GM23338 (cell line): ENCODE measurements around the gene RFX4. TPM values are rescaled to one million over a fixed set of nuclear protein-coding genes. Genes with fewer than 3 reads are reported as not detected.
A peak's percentile ranks its signal among the peaks of the same experiment; 100 is the strongest.

Source experiments
- ATAC-seq: fragments of 200-7000 bp; cut with Tn5 transposase; 3 replicates; pipeline ENCODE4 v1.9.1; 2020
- DNase-seq: peaks from one replicate; pipeline ENCODE4 v3.0.0-alpha.2; 2015; ENCODE audit warnings: low spot score
- H2AFZ ChIP-seq: fragments of 200-600 bp; sonication (generic); 2 replicates; pipeline ENCODE4 v1.8.0; 2016; ENCODE audit warnings: antibody characterized with exemption, mild to moderate bottlenecking, moderate library complexity
- H3F3A ChIP-seq: fragments of 200-600 bp; sonication (generic); replicated peaks from 2 replicates; pipeline ENCODE4 v1.8.0; 2017; ENCODE audit warnings: antibody characterized with exemption, mixed run types, low read depth
- H3K27ac ChIP-seq: fragments of 200-600 bp; sonication (generic); 2 replicates; pipeline ENCODE4 v1.6.1; 2016; ENCODE audit warnings: low read depth
- H3K27me3 ChIP-seq: fragments of 200-600 bp; sonication (generic); 2 replicates; pipeline ENCODE4 v1.8.0; 2016; ENCODE audit warnings: mild to moderate bottlenecking, mixed run types, moderate library complexity; ENCODE audit not compliant: insufficient read depth
- H3K36me3 ChIP-seq: fragments of 200-600 bp; sonication (generic); 2 replicates; pipeline ENCODE4 v1.8.0; 2016; ENCODE audit warnings: mild to moderate bottlenecking; ENCODE audit not compliant: insufficient read depth
- H3K4me1 ChIP-seq: fragments of 200-600 bp; sonication (generic); 2 replicates; pipeline ENCODE4 v1.8.0; 2016; ENCODE audit warnings: mild to moderate bottlenecking, moderate library complexity; ENCODE audit not compliant: insufficient read depth
- H3K4me2 ChIP-seq: fragments of 200-600 bp; sonication (generic); 2 replicates; pipeline ENCODE4 v1.7.1; 2017; ENCODE audit warnings: mixed run types
- H3K4me3 ChIP-seq: fragments of 200-600 bp; sonication (generic); 2 replicates; pipeline ENCODE4 v1.6.1; 2016; ENCODE audit warnings: mixed run types
- H3K79me2 ChIP-seq: fragments of 200-600 bp; sonication (generic); replicated peaks from 2 replicates; pipeline ENCODE4 v1.8.0; 2017; ENCODE audit warnings: mild to moderate bottlenecking; ENCODE audit not compliant: insufficient read depth
- H3K9me2 ChIP-seq: fragments of 200-600 bp; sonication (generic); 2 replicates; pipeline ENCODE4 v1.8.0; 2017; ENCODE audit not compliant: insufficient read depth
- H4K20me1 ChIP-seq: fragments of 200-600 bp; sonication (generic); replicated peaks from 2 replicates; pipeline ENCODE4 v1.8.0; 2017; ENCODE audit warnings: mild to moderate bottlenecking; ENCODE audit not compliant: insufficient read depth
- H3K27ac Mint-ChIP-seq: 2 replicates; pipeline ENCODE4 v1.8.0; 2020; ENCODE audit warnings: inconsistent platforms, mild to moderate bottlenecking, moderate library complexity, mixed read lengths
- H3K27me3 Mint-ChIP-seq: 3 replicates; pipeline ENCODE4 v1.8.0; 2022; ENCODE audit warnings: low read depth, mild to moderate bottlenecking, moderate library complexity, mixed read lengths, inconsistent platforms; ENCODE audit not compliant: insufficient read depth, poor library complexity
- H3K36me3 Mint-ChIP-seq: 3 replicates; pipeline ENCODE4 v1.8.0; 2021; ENCODE audit warnings: low read depth, mild to moderate bottlenecking, inconsistent platforms, moderate library complexity, mixed read lengths
- H3K4me1 Mint-ChIP-seq: 3 replicates; pipeline ENCODE4 v1.8.0; 2020; ENCODE audit warnings: mild to moderate bottlenecking, inconsistent platforms, mixed read lengths
- H3K4me3 Mint-ChIP-seq: 3 replicates; pipeline ENCODE4 v1.8.0; 2021; ENCODE audit warnings: moderate library complexity, mild to moderate bottlenecking, inconsistent platforms, mixed read lengths
- H3K9me3 Mint-ChIP-seq: 3 replicates; pipeline ENCODE4 v1.8.0; 2020; ENCODE audit warnings: moderate library complexity, mild to moderate bottlenecking, inconsistent platforms, mixed read lengths
- CREB1 ChIP-seq: fragments of 250-450 bp; sonication (Bioruptor Pico); IDR thresholded peaks from 2 replicates; pipeline ENCODE4 v1.5.0; 2020; ENCODE audit warnings: low read depth, mild to moderate bottlenecking, moderate library complexity
- CTCF ChIP-seq, 2 experiments: fragments of 200-600 bp in 1 of 2; sonication (generic) in 1 of 2; conservative IDR thresholded peaks; 2 replicates each; pipeline versions ENCODE4 v1.5.1 to v1.6.1; 2016 to 2017; ENCODE audit warnings: antibody characterized with exemption in 2 of 2, low read depth in 2 of 2, mild to moderate bottlenecking in 2 of 2, moderate library complexity in 1 of 2
- ETS1 ChIP-seq: IDR thresholded peaks from 2 replicates; pipeline ENCODE4 v1.6.1; 2016; ENCODE audit warnings: antibody characterized with exemption
- EZH2phosphoT487 ChIP-seq: fragments of 200-600 bp; sonication (generic); IDR thresholded peaks from one replicate; pipeline ENCODE4 v1.8.1; 2018; ENCODE audit warnings: antibody characterized with exemption; ENCODE audit not compliant: unreplicated experiment
- JUNB ChIP-seq: IDR thresholded peaks from one replicate; pipeline ENCODE4 v1.6.1; 2016; ENCODE audit warnings: antibody characterized with exemption; ENCODE audit not compliant: unreplicated experiment
- NANOG ChIP-seq: IDR thresholded peaks from 2 replicates; pipeline ENCODE4 v1.6.1; 2016; ENCODE audit warnings: antibody characterized with exemption, borderline replicate concordance
- POLR2AphosphoS5 ChIP-seq: IDR thresholded peaks from 2 replicates; pipeline ENCODE4 v1.6.1; 2016; ENCODE audit warnings: antibody characterized with exemption, low read depth
- STAT1 ChIP-seq: IDR thresholded peaks from one replicate; pipeline ENCODE4 v1.6.1; 2016; ENCODE audit warnings: antibody characterized with exemption; ENCODE audit not compliant: unreplicated experiment
- ZNF114 ChIP-seq: fragments of 250-450 bp; sonication (Bioruptor Pico); IDR thresholded peaks from 2 replicates; pipeline ENCODE4 v1.5.0; 2020; ENCODE audit warnings: mild to moderate bottlenecking, moderate library complexity
- ZNF331 ChIP-seq: fragments of 250-450 bp; sonication (Bioruptor Pico); IDR thresholded peaks from 2 replicates; pipeline ENCODE4 v1.5.0; 2020; ENCODE audit warnings: low read depth, mild to moderate bottlenecking, moderate library complexity
- polyA plus RNA-seq: library from polyadenylated mRNA; unstranded; fragments of >200 nt; fragmentation: Nextera tagmentation; extraction: Ambion mirVana; gene quantifications from 2 replicates; pipeline ENCODE4 v1.2.1, GENCODE V29; 2016
- total RNA-seq: library from RNA; depleted of rRNA; stranded (reverse); fragments of >200 nt; shearing (Covaris generic); gene quantifications from 2 replicates; pipeline ENCODE4 v1.2.3, GENCODE V29; 2014
- TF ChIP-seq, protein P1 (sequence below): IDR thresholded peaks from one replicate; pipeline ENCODE4 v1.6.1; 2018; ENCODE audit warnings: antibody characterized with exemption; ENCODE audit not compliant: unreplicated experiment

The RFX4 gene
- total and polyA plus RNA-seq, 2 experiments from 2014 or later = 0.23 TPM; not detected in 1

DNA sequence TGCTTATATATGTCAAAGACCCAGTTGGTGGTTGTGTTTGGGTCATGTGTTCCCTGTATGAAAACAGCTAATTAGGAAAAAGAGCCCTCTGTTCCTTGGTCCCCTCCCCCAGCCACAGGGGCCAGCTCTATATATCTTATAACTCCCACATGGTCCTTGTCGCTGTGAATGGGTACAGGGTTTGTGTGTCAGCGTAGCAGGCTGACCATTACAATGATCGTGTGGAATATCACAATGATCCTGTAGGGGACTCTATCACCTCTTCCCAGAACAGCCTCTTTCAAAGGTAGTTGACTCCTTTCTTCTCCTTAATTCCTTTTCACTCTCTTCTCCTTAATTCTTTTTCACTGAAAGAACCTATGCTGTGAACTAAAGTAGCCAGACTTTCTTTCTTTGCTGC is 140.0 kb downstream of the RFX4 start:
- Mint-ChIP-seq H3K4me3 (no peak overlapping the region), H3K9me3 (no peaks in the 10 kb centered on the region), H3K27me3 (peaks cover 1% of the 10 kb centered on the region), H3K36me3 (no peaks in the 10 kb centered on the region), H3K4me1 (peaks cover 19% of the 10 kb centered on the region), H3K27ac (no peak overlapping the region)
- ATAC-seq (peak; percentile 98), DNase-seq (peak; percentile 69)
- no peak overlapping the region for H3K4me2 ChIP-seq
- no peaks in the 10 kb centered on the region for H3K4me1 ChIP-seq
- H4K20me1 ChIP-seq = no peaks in the 10 kb centered on the region
- no peaks in the 10 kb centered on the region for H3K27me3 ChIP-seq
- no peak for TF ChIP-seq STAT1
- peak; percentile 40 to 66; a peak in 3 of 4 replicates for TF ChIP-seq CTCF (conservative IDR thresholded peaks at IDR 0.05; ENCODE audit: low read depth in 2 of 2)
- TF ChIP-seq CREB1 = no peak
- TF ChIP-seq ZNF331 = no peak
- no peak for TF ChIP-seq NANOG
- TF ChIP-seq POLR2AphosphoS5 = no peak
- H3K9me2 ChIP-seq = no peaks in the 10 kb centered on the region
- H2AFZ ChIP-seq = peak overlapping the region; percentile 60; the same call in 1 of the 2 replicates
- H3K36me3 ChIP-seq = no peaks in the 10 kb centered on the region
- H3F3A ChIP-seq = no peaks in the 10 kb centered on the region
- H3K79me2 ChIP-seq = no peaks in the 10 kb centered on the region
- H3K27ac ChIP-seq = no peak overlapping the region
- no peak overlapping the region for H3K4me3 ChIP-seq

DNA sequence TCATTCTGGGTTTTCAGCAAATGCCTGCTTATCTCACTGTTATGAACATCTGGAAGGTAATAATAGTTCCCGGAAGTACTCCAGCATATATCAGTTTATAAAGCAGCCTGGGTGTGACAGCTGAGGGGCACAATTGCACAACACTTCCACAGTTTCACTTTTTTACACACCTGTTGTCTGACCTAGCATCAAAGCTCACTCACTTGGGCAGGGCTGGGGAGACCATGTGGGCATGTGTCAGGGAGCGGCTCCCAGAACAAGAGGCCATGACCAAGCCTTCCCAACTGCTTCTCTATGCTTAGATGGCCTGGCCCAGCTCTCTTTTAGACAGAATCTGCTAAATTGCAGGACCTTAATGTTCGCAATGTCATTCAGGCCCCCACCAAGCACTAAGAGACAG is 140.6 kb downstream of the RFX4 start:
- Mint-ChIP-seq H3K4me1 (peaks cover 19% of the 10 kb centered on the region), H3K36me3 (no peaks in the 10 kb centered on the region)

More for the DNA sequence above, 140.6 kb downstream of the RFX4 start:
- H3K36me3 ChIP-seq = no peaks in the 10 kb centered on the region
- no peak for TF ChIP-seq ZNF331
- TF ChIP-seq NANOG = no peak
- no peak for TF ChIP-seq ZNF114 (CRISPR knock-in tag)
- TF ChIP-seq, protein P1, sequence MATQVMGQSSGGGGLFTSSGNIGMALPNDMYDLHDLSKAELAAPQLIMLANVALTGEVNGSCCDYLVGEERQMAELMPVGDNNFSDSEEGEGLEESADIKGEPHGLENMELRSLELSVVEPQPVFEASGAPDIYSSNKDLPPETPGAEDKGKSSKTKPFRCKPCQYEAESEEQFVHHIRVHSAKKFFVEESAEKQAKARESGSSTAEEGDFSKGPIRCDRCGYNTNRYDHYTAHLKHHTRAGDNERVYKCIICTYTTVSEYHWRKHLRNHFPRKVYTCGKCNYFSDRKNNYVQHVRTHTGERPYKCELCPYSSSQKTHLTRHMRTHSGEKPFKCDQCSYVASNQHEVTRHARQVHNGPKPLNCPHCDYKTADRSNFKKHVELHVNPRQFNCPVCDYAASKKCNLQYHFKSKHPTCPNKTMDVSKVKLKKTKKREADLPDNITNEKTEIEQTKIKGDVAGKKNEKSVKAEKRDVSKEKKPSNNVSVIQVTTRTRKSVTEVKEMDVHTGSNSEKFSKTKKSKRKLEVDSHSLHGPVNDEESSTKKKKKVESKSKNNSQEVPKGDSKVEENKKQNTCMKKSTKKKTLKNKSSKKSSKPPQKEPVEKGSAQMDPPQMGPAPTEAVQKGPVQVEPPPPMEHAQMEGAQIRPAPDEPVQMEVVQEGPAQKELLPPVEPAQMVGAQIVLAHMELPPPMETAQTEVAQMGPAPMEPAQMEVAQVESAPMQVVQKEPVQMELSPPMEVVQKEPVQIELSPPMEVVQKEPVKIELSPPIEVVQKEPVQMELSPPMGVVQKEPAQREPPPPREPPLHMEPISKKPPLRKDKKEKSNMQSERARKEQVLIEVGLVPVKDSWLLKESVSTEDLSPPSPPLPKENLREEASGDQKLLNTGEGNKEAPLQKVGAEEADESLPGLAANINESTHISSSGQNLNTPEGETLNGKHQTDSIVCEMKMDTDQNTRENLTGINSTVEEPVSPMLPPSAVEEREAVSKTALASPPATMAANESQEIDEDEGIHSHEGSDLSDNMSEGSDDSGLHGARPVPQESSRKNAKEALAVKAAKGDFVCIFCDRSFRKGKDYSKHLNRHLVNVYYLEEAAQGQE = no peak
- no peak for TF ChIP-seq STAT1
- TF ChIP-seq ETS1 = no peak
- no peak for TF ChIP-seq JUNB
- no peak for TF ChIP-seq POLR2AphosphoS5
- no peak for TF ChIP-seq CTCF (conservative IDR thresholded peaks at IDR 0.05; ENCODE audit: low read depth in 2 of 2)
- no peak for TF ChIP-seq EZH2phosphoT487
- ATAC-seq (peak; percentile 62), DNase-seq (no peak)
- H3K4me3 Mint-ChIP-seq = no peak overlapping the region
- H4K20me1 ChIP-seq = no peaks in the 10 kb centered on the region
- no peak overlapping the region for H3K4me2 ChIP-seq
- H3K27ac ChIP-seq = no peak overlapping the region
- H3K4me1 ChIP-seq = no peaks in the 10 kb centered on the region
- no peaks in the 10 kb centered on the region for H3F3A ChIP-seq
- H3K9me2 ChIP-seq = no peaks in the 10 kb centered on the region
- no peak overlapping the region for H3K27ac Mint-ChIP-seq
- no peaks in the 10 kb centered on the region for H3K79me2 ChIP-seq
- H2AFZ ChIP-seq = peak overlapping the region; percentile 39; the same call in 1 of the 2 replicates
- H3K4me3 ChIP-seq = no peak overlapping the region
- no peaks in the 10 kb centered on the region for H3K27me3 ChIP-seq
- H3K9me3 Mint-ChIP-seq = no peaks in the 10 kb centered on the region
- peaks cover 1% of the 10 kb centered on the region for H3K27me3 Mint-ChIP-seq
